Kasumi-1 (cell line): ENCODE data around the gene OR56A1.
"Not testable (repeated sequence)": the region's sequence is repeated elsewhere in the genome, so short reads cannot be mapped to it uniquely, and the experiment has no call there.

Experiments
- DNase-seq, 2 experiments: peaks; one replicate each; lab custom pipeline; 2025; lab: John Stamatoyannopoulos, UW

The OR56A1 gene

GRCh38 chr11:6030708-6031405 is at the start of gene OR56A1:
Gene OR56A1 (minus strand): TSS chr11:6030758. CDS start chr11:6027692, 3,066 bp downstream.
- DNase-seq: no peak

GRCh38 chr11:6079463-6079862 is 48.9 kb upstream of the OR56A1 start:
- no peak for DNase-seq

- no peak for DNase-seq
These were observed 47.2 kb upstream of the OR56A1 start for GRCh38 chr11:6077723-6078122.

GRCh38 chr11:6076443-6076842 is 45.9 kb upstream of the OR56A1 start:
- not testable (repeated sequence) for DNase-seq

- no peak for DNase-seq
These were observed 36.9 kb upstream of the OR56A1 start for GRCh38 chr11:6067502-6067901.

- no peak for DNase-seq
These were observed 32.3 kb upstream of the OR56A1 start for GRCh38 chr11:6062691-6063358.

- no peak for DNase-seq
These were observed 30.9 kb upstream of the OR56A1 start for GRCh38 chr11:6061475-6061874.

- DNase-seq: no peak
These were observed 26.9 kb upstream of the OR56A1 start for GRCh38 chr11:6057452-6057851.

- no peak for DNase-seq
These were observed 25.0 kb upstream of the OR56A1 start for GRCh38 chr11:6055569-6055968.

GRCh38 chr11:6052374-6052773 is 21.8 kb upstream of the OR56A1 start:
- DNase-seq: no peak

- no peak for DNase-seq
These were observed 10.3 kb upstream of the OR56A1 start for GRCh38 chr11:6040874-6041273.

- DNase-seq: no peak
These were observed 3.1 kb downstream of the OR56A1 start for GRCh38 chr11:6027501-6027900.

GRCh38 chr11:6025056-6025455 is 5.5 kb downstream of the OR56A1 start:
- DNase-seq: no peak

- peak; percentile 53 to 76 for DNase-seq
These were observed 7.6 kb downstream of the OR56A1 start for GRCh38 chr11:6022956-6023355.

- DNase-seq: no peak
These were observed 17.5 kb downstream of the OR56A1 start for GRCh38 chr11:6013042-6013441.

GRCh38 chr11:6012035-6012668 is 18.4 kb downstream of the OR56A1 start:
- DNase-seq: no peak

GRCh38 chr11:6006846-6007245 is 23.7 kb downstream of the OR56A1 start, which contains the start of gene OR56A4:
Gene OR56A4 (minus strand): TSS chr11:6006946. CDS start chr11:6002992, 3,954 bp downstream.
- no peak for DNase-seq

- DNase-seq: no peak
These were observed 24.2 kb downstream of the OR56A1 start for GRCh38 chr11:6006395-6006794.

GRCh38 chr11:6002202-6002699 is 28.3 kb downstream of the OR56A1 start:
- no peak for DNase-seq

- DNase-seq: no peak
These were observed 35.8 kb downstream of the OR56A1 start for GRCh38 chr11:5994791-5995190.

- peak; percentile 14 to 39 for DNase-seq
These were observed 37.8 kb downstream of the OR56A1 start for GRCh38 chr11:5992604-5993251.

GRCh38 chr11:5992150-5992549 is 38.4 kb downstream of the OR56A1 start:
- DNase-seq: no peak
